Measurements from ENCODE around the gene RBM6.

RBM6 gene

DNA sequence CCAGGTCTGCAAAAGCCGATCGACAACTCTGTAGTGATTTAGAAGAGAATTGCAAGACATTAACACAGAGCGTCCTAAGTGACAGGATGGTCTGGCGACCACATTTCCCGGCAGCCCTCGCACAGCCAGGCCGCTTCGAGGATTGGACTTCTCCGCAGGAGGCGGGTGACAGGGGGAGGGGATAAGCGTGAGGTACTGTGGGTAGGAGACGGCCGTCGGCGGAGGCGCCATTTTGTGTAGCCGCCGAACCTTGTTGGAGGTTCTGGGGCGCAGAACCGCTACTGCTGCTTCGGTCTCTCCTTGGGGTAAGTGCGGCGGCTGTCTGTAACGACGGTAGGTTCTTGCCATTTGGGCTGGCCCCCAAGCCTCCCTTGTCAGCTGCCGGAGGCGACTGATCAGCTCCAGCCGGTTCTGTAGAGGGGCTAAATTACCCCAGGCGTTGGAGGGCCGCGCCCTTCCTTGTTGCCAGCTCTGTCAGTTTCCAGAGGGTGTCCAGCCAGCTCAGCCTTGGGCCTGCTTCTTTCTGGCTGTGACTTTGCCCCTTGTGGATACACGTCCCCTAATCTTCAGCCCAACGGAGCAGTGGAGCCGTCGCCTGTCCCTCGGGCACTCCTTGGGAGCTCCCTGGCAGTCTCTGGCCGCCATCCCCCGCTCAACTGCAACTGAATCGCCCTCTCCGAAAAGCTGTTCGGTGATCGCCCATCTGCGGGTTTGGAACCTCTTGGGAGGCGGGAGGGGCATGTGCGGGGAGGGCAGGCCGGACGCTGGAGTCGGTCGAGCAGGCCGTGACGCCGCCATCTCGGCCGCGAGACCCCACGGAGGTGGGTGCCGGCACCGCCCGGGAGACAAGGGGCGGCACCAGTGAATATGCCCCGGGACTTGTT, 149.0 kb downstream of the RBM6 start, which contains the start of gene RBM5:
TSS of gene RBM5 (plus strand) at position 195 of the 884 bp plus-strand sequence. CDS start 1,516 bp downstream, outside the sequence.
- peak; percentile 94 for DNase-seq (ENCODE audit: low read depth, low spot score)

DNA sequence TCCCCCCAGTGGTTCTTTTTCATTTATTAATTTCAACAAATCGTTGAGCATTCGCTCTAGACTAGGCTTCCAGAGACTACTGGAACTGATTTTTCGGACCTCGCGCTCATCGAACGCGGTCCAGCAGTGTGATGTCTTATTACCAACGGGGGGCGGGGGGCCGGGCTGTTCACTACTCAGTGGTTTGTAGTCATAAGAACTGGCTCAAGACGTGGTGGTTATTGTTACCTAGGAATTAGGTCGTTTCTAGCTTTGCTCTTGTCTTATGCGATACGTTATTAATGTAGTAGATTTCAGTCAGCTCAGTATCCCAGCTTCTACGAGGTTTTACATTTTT, 149.6 kb downstream of the RBM6 start:
- DNase-seq (ENCODE audit: low read depth, low spot score), result no peak

DNA sequence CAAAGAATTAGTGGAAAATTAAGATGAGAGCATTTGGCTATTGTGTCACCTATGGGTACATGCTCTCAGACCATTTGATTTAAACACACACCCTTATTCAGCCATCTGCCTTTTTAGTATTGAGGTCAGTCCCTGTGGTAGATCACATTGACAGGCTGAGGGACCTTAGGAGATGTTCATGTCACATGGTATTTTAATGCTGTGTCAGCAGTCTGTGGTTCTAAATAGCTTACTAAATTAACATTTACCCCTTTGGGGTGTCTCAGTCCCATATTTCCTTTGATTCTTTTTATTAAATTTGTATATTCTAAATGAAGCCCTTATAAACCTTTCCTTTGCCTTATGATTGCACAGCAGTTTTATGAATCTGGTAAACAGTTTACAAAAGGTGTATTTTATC, 151.0 kb downstream of the RBM6 start:
- no peak for DNase-seq (ENCODE audit: low read depth, low spot score)

DNA sequence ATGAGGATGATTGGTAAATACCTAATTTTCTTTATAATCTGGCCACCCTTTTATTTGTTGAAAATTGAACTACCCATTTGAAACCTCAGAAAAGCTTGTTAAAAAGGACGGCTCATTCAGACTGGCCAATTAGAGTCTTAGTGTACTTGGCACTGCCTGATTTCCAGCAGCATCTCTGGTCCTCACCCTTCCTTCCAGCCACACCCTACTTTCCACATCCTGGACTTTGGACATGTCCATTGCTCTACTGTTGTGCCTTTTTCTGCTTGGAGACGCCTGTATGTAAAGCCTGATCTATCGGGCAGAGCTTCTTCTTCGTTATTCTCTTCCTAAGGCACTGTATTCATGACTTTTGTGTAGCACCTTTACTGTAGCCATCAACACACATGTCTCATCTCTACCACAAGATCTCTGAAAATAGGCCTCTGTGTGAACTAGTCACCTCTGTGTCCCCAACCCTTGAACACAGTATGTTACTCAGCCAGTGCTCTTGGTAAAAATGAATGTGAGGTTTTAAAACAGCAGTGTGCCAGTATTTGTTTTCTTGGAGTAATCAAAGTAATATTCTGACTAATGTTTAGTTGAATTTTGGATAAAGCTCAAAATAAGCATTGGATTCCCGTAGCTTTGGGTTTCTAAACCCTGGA, 155.5 kb downstream of the RBM6 start:
- no peak for DNase-seq (ENCODE audit: low read depth, low spot score)

GRCh38 chr3:50100386-50100785, 160.4 kb downstream of the RBM6 start:
- DNase-seq (ENCODE audit: low read depth, low spot score), result no peak

- DNase-seq (ENCODE audit: low read depth, low spot score), result no peak
Observed at GRCh38 chr3:50100956-50101845, 161.3 kb downstream of the RBM6 start.

DNA sequence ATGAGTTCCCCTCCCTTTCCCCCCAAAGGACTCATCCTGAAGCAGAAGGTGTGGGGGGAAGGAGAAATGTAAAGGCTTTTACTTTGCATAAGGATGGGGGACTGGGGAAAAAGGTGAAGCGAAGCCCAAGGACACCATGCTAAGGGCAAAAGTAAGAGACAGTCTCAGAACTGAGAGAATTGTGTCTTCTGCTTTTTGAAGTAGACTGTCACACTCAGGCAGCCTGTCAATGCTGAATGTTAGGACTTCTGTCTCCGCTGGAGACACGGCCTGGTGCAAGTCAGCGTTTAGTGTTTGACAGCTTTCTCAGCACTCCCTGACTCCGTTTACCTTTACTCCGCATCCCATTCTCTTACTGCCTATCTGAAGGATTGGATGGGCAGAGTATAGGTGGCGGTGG, 162.6 kb downstream of the RBM6 start:
- no peak for DNase-seq (ENCODE audit: low read depth, low spot score)

GRCh38 chr3:50111757-50112156, 171.8 kb downstream of the RBM6 start:
- DNase-seq (ENCODE audit: low read depth, low spot score), result no peak

DNA sequence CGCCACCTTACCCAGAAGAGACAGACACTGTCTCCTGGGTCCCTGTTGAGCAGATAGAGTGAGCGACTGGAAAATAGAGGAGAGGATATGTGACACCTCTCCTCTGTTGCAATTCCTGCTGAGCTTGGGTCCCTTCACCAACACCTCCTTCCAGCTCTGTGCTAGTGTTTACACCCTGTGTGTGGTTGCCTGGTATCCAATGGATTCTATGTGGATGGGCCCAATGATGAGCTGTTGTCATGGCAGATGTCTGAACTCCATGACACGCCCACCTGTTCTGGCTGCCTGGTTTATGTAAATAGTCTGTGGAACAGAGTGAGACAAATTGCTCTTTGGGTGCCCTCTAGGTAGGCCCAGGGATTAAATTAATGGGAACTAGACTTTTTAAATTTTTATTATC, 172.5 kb downstream of the RBM6 start:
- no peak for DNase-seq (ENCODE audit: low read depth, low spot score)

DNA sequence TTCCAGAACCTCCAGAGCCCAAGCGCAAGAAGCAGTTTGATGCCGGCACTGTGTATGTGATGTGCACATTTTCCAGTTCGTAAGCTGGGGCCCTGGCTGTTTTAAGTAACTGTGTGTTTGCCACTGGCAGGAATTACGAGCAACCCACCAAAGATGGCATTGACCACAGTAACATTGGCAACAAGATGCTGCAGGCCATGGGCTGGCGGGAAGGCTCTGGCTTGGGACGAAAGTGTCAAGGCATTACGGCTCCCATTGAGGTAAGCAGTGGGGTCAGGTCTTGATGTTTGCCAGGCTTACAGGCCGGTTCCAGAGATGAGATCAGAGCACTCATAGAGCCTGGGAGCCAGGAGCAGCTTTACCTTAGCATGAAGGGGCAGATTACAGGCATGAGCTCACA, 177.2 kb downstream of the RBM6 start:
- no peak for DNase-seq (ENCODE audit: low read depth, low spot score)

- no peak for DNase-seq (ENCODE audit: low read depth, low spot score)
Observed at GRCh38 chr3:50118237-50118636, 178.3 kb downstream of the RBM6 start.

DNA sequence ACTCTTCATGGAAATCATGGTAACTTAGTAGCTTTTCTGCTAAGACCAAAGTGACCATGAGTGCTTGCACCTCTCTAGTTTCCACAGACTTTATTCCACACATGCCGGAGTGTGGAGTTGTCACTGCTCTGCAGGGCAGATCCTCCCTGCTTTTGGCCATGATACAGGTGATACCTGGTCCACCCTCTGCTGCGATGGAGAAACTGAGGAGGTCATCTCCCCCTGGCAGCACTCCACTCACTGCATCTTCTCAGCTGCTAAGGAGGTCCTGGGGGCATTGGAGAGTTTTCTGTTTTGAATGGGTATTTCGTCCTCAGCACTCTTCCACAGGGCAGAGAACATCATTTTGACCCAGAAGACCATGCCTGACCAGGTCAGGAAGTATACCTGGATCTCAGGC, 179.8 kb downstream of the RBM6 start:
- DNase-seq (ENCODE audit: low read depth, low spot score), result no peak

DNA sequence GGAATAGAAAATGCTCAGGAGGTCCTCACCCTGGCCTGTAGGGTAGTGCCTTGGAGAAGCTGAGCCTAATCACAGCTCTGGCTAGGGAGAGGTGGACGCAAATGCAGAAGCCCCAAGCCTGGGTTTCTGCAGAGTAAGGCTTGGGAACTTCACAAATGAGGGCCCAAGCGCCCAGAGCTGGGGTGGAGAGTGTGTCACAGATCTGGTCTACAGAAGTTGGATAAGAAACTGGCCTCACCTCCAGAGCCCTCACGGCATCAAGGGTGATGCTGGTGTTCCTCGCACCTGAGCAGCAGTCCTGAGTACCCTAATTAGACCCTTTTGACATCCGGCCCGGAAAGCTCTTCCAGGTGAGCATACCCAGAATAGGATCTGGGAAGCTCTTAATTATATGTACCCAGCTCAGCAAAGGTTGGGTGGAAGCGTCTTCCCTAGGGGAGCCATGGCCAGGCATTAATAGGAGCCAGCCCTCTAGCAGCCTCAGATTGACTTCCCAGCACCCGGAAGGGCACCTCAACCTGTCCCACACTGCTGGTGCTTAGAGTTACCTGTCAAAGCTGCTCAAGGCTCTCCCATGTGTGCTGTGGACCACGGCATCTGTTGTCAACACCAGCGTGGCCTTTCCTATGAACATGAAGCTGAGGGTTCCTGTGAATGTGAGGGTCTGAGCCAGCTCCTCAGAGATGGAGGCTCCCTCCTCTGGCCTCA, 180.6 kb downstream of the RBM6 start:
- no peak for DNase-seq (ENCODE audit: low read depth, low spot score)

DNA sequence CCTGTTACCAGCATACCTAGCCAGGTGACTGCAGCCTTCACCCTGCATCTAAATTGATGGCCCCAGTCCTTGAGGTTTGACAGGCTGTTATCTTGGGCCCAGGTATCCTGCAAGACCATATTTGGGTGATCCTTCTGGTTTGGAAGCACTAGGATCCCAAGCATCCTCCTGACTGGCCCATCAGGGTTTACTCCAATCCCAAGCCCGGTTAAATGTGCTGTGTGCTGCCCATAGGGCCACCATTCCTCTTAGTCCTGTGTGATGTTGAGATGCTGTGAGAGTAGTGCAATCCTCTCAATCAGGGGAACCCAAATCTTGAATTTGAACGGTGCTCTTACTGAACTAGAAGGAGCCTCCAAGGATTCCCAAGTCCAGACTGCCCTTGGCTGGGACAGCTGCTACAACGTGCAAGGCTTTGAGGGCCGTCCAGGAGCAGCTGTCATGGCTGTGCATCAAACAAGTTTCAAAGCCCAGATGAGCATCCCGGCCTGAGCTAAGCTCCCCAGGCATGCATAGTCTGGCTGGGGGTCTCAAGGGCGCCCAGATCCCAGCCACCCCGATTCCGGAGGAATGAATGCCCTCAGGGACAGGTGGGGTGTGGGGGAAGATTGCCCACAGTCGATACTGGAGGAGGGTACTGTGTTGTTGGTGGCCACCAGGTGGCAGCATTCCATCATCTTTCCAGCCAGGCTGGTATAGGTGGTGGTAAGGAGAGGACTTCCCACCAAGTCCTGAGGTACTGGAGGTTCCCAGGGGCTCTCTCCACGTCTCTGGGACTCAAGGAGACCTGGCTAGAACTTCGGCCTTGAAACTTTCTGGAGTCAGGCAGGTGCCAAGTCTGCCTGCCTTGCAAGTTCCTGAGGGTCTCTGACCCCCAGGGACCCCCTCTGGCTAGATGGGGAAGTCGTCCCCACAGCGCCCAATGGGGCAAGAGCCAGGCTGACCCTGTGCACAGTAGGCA, 181.4 kb downstream of the RBM6 start:
- peak; percentile 84 for DNase-seq (ENCODE audit: low read depth, low spot score)

DNA sequence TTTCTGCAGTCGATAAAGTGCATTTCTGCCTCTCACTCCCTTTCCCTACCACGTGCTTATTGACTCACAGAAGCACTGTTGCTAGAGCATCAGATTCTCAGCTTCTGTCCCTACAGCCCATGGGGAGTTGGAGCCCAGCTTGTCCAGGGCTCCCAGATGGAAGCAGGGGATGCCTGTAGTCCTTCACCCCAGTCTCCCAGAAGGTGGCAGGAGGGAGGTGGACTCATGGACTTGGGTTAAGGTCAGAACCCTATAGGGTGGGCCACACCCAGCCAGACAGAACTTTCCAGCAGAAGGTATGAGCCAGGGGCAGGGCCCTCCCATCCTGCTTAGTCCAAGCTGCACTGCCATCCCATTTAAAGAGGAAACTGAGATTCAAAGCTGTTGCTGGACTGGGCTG, 182.1 kb downstream of the RBM6 start:
- no peak for DNase-seq (ENCODE audit: low read depth, low spot score)

- no peak for DNase-seq (ENCODE audit: low read depth, low spot score)
Observed at GRCh38 chr3:50122661-50123391, 182.9 kb downstream of the RBM6 start.

- no peak for DNase-seq (ENCODE audit: low read depth, low spot score)
Observed at GRCh38 chr3:50123394-50124051, 183.6 kb downstream of the RBM6 start.

GRCh38 chr3:50124052-50124799, 184.3 kb downstream of the RBM6 start:
- DNase-seq (ENCODE audit: low read depth, low spot score), result peak; percentile 47

All from ELF-1 (cell line).